Transverse colon (tissue), 4 donors: ENCODE measurements around the gene INSC. TPM values are rescaled to one million over a fixed set of nuclear protein-coding genes. Genes with fewer than 3 reads are reported as not detected.

Experiments used
- DNase-seq: peaks from one replicate; pipeline ENCODE4 v3.0.0-alpha.2; 2019
- H3K27ac ChIP-seq, 4 donors: fragments of 200-600 bp; sonication (generic); 2 replicates each; pipeline ENCODE4 v1.5.1; 2016 to 2018; ENCODE audit warnings: inconsistent platforms in 4 of 4
- H3K27me3 ChIP-seq: fragments of 200-600 bp; sonication (generic); 2 replicates; pipeline ENCODE4 v1.5.1; 2017; ENCODE audit warnings: inconsistent platforms
- H3K36me3 ChIP-seq, 4 donors: fragments of 200-600 bp; sonication (generic); 2 replicates each; pipeline ENCODE4 v1.5.1; 2017 to 2019; ENCODE audit warnings: inconsistent platforms in 4 of 4
- H3K4me1 ChIP-seq, 4 donors: fragments of 200-600 bp; sonication (generic); 2 replicates each; pipeline ENCODE4 v1.5.1; 2017 to 2020; ENCODE audit warnings: inconsistent platforms in 4 of 4
- H3K4me3 ChIP-seq, 4 donors: fragments of 200-600 bp; sonication (generic); 1 replicate in 1 of 4; 2 replicates in 3 of 4; pipeline versions ENCODE4 v1.5.1 to v1.6.1; 2017 to 2019; ENCODE audit warnings: inconsistent platforms in 4 of 4
- H3K9me3 ChIP-seq, 2 donors: fragments of 200-600 bp; sonication (generic); 2 replicates each; pipeline ENCODE4 v1.5.1; 2017 to 2019; ENCODE audit warnings: inconsistent platforms in 2 of 2
- EP300 ChIP-seq: sonication (generic); formaldehyde crosslinking; IDR thresholded peaks from one replicate; pipeline ENCODE4 v1.6.1; 2017; ENCODE audit warnings: antibody characterized with exemption, low read depth
- POLR2A ChIP-seq: fragments of 450-650 bp; IDR thresholded peaks from one replicate; pipeline ENCODE4 v1.6.1; 2016; ENCODE audit warnings: antibody characterized with exemption, mild to moderate bottlenecking, moderate library complexity
- POLR2AphosphoS5 ChIP-seq, 3 donors: sonication (generic); formaldehyde crosslinking; IDR thresholded peaks; one replicate each; pipeline ENCODE4 v1.6.1; 2016; ENCODE audit warnings: antibody characterized with exemption in 3 of 3
- whole genome bisulfite sequencing, 2 donors: methylation state at CpG; one replicate each; pipeline ENCODE4 v1.1.5; 2018; ENCODE audit warnings: low coverage in 1 of 2; 5-methylcytosine and 5-hydroxymethylcytosine counted together
- in situ Hi-C, 4 donors: fragments of 200-750 bp; cut with MboI; loops; one replicate each; pipeline versions ENCODE4 v1.15.0 to v1.15.1; 2017; ENCODE audit warnings: low sequenced_read_pairs in 3 of 4, low pct_ligation_motif_present in 1 of 4, low pct_unique_long_range_greater_than_20kb in 1 of 4
- intact Hi-C: fragments of 100-400 bp; cut with DNase I; formaldehyde crosslinking; loops from one replicate; pipeline ENCODE4 v1.15.1; 2023; ENCODE audit warnings: low total_unique reads
- total RNA-seq, 4 donors: library from RNA; depleted of rRNA; stranded (reverse); fragments of >200 nt; gene quantifications; one replicate each; pipeline ENCODE4 v1.1.0, GENCODE V29; 2016
- TF ChIP-seq, protein P1 (sequence below), 5 experiments: fragments of 200-600 bp in 3 of 5; fragments of 450-650 bp in 2 of 5; sonication (generic) in 3 of 5; IDR thresholded peaks; 1 replicate in 2 of 5; 2 replicates in 3 of 5; pipeline ENCODE4 v1.5.1; 2016 to 2017; ENCODE audit warnings: antibody characterized with exemption in 5 of 5, inconsistent platforms in 3 of 5, mild to moderate bottlenecking in 2 of 5, moderate library complexity in 1 of 5

The INSC gene
- total RNA-seq, 4 donors from 2014 or later: 0.60 to 1.9 (median 1.3) TPM

DNA sequence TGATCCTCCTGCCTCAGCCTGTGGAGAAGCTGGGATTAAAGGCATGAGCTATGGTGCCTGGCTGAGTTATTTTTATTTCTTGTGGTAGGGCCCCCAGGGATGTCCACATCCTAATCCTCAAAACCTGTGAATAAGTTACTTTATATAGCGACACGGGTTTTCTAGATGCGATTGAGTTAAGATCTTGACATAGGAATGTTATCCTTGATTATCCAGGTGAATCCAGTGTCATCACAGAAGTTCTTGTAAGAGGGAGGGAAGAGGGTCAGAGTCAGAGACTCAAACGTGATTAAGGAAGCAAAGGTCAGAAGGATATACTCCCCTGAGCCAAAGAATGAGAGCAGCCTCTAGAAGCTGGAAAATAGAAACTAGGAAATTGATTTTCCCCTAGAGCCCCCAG, 117.8 kb downstream of the INSC start:
- 78% methylated on average over 4 of the region's 4 CpGs for WGBS, 2 donors
- no peak for TF ChIP-seq POLR2A
- TF ChIP-seq, protein P1, sequence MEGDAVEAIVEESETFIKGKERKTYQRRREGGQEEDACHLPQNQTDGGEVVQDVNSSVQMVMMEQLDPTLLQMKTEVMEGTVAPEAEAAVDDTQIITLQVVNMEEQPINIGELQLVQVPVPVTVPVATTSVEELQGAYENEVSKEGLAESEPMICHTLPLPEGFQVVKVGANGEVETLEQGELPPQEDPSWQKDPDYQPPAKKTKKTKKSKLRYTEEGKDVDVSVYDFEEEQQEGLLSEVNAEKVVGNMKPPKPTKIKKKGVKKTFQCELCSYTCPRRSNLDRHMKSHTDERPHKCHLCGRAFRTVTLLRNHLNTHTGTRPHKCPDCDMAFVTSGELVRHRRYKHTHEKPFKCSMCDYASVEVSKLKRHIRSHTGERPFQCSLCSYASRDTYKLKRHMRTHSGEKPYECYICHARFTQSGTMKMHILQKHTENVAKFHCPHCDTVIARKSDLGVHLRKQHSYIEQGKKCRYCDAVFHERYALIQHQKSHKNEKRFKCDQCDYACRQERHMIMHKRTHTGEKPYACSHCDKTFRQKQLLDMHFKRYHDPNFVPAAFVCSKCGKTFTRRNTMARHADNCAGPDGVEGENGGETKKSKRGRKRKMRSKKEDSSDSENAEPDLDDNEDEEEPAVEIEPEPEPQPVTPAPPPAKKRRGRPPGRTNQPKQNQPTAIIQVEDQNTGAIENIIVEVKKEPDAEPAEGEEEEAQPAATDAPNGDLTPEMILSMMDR (IDR thresholded peaks at IDR 0.05): no peak
- DNase-seq: no peak
- H3K4me1 ChIP-seq: no peaks in the 10 kb centered on the region
- H3K4me3 ChIP-seq: no peak overlapping the region
- in situ Hi-C loops: no loop called here
- no peaks in the 10 kb centered on the region for H3K9me3 ChIP-seq
- no peaks in the 10 kb centered on the region for H3K36me3 ChIP-seq
- intact Hi-C loops: no loop called here
- H3K27me3 ChIP-seq: no peaks in the 10 kb centered on the region
- H3K27ac ChIP-seq: no peak overlapping the region

DNA sequence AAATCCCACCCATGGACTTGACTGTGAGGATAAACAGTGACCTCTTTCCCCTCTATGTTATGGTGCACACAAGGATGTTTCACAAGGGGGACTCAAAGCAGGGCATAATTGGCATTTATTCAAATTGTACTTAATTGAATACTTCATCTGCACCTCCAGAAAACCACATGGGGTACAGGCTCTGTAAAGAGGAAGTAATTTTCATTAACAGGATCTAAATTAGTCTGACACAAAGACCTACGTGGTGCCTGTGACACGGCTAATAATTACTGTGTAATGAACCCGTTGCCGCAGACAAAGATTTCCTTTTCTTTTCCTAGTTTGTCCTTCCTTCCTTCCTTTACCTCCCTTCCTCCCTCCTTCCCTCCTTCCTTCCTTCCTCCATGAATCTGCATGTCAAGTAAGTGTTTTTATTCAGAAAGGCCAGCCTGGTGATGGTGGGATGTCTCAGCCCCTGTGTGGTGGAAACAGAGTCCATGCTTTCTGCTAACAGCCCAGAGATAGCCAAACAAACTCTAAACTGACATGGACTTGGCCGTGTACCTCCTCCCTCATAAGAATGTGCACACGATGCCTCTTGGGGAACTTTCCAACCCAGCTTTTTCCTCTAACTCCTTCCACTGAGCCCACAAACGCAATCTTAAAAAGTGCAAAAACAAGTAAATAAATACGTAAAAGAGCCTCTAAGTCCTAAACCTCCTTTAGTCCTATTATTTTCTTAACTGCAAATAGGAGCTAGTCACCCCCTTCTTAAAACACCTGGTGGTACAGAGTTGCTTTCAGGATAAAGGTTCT, 118.8 kb downstream of the INSC start:
- in situ Hi-C loops (no loop called here), intact Hi-C loops (no loop called here)
- no peak overlapping the region for H3K27ac ChIP-seq
- H3K27me3 ChIP-seq: no peaks in the 10 kb centered on the region
- TF ChIP-seq, protein P1 (IDR thresholded peaks at IDR 0.05): no peak
- no peaks in the 10 kb centered on the region for H3K9me3 ChIP-seq
- no peaks in the 10 kb centered on the region for H3K4me1 ChIP-seq
- H3K4me3 ChIP-seq: no peak overlapping the region
- no peak for DNase-seq
- 76% methylated on average over 8 of the region's 8 CpGs for WGBS, 2 donors
- H3K36me3 ChIP-seq: no peaks in the 10 kb centered on the region

DNA sequence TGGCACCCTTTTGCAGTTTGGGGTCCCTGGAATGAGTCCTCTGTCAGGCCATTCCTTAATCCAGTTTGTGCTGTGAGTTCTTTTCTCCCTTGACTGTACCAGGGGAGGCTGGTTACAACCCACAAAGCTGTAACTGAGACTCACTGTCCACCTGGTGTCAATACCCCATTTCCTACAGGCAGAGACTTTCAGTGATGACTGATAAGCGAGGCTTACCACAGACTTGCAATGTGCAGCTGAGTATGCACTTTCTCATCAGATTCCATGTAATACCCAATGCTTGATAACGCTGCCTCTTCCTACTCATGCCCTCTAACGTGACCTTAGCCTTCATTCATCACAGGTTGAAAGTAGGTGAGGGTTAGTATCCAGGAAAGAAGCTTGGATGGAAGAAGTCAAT, 120.1 kb downstream of the INSC start:
- H3K4me1 ChIP-seq: no peaks in the 10 kb centered on the region
- H3K4me3 ChIP-seq: no peak overlapping the region
- DNase-seq: no peak
- no peak overlapping the region for H3K27ac ChIP-seq
- no peaks in the 10 kb centered on the region for H3K27me3 ChIP-seq
- TF ChIP-seq POLR2AphosphoS5 (IDR thresholded peaks at IDR 0.05) (no peak), POLR2A (no peak), EP300 (no peak)
- TF ChIP-seq, protein P1 (IDR thresholded peaks at IDR 0.05): no peak
- in situ Hi-C loops (no loop called here), intact Hi-C loops (no loop called here)
- no peaks in the 10 kb centered on the region for H3K36me3 ChIP-seq
- no peaks in the 10 kb centered on the region for H3K9me3 ChIP-seq
- WGBS, 2 donors: 93% methylated on average over 3 of the region's 3 CpGs; no CpG with 5 or more reads in 1 of the 2 donors

DNA sequence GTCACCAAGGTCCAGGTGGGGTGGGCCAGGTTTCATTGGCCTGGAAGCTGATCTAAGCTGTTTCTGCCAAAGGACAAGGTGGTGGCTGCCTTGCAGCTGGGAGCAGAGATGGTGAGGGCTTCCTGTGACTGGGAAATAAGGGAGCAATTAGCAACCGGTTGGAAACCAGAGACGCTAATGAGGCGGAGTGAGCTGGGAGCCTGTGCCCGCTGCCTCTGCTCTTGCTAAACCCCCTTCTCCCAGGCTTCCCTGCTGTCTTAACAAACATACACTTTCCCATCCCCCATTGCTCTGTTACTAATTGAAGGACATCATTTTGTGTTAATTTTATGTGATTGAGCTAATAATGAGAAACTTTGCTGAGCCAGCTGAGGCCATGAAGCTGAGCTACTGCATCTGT, 121.8 kb downstream of the INSC start:
- Histone ChIP-seq H3K9me3 (no peaks in the 10 kb centered on the region), H3K4me3 (no peak overlapping the region), H3K36me3 (no peaks in the 10 kb centered on the region), H3K27me3 (no peaks in the 10 kb centered on the region), H3K4me1 (no peaks in the 10 kb centered on the region), H3K27ac (no peak overlapping the region)
- WGBS, 2 donors: 85% methylated on average over 4 of the region's 4 CpGs; no CpG with 5 or more reads in 1 of the 2 donors
- intact Hi-C loops (no loop called here), in situ Hi-C loops (no loop called here)
- no peak for DNase-seq
- TF ChIP-seq, protein P1 (IDR thresholded peaks at IDR 0.05): no peak
- no peak for TF ChIP-seq EP300
- no peak for TF ChIP-seq POLR2A
- no peak for TF ChIP-seq POLR2AphosphoS5 (IDR thresholded peaks at IDR 0.05)
